Mesangial cell (primary cell): Measurements from ENCODE around the gene GPR132. TPM values are rescaled to one million over a fixed set of nuclear protein-coding genes. Genes with fewer than 3 reads are reported as not detected.

Experiments
- total RNA-seq: library from RNA; depleted of rRNA; stranded (reverse); fragments of >200 nt; gene quantifications from 2 replicates; pipeline ENCODE4 v1.2.3, GENCODE V29; 2015

GPR132 gene, protein sequence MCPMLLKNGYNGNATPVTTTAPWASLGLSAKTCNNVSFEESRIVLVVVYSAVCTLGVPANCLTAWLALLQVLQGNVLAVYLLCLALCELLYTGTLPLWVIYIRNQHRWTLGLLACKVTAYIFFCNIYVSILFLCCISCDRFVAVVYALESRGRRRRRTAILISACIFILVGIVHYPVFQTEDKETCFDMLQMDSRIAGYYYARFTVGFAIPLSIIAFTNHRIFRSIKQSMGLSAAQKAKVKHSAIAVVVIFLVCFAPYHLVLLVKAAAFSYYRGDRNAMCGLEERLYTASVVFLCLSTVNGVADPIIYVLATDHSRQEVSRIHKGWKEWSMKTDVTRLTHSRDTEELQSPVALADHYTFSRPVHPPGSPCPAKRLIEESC
- total RNA-seq: 0.16 and 0.38 TPM in 2 replicates

GRCh38 chr14:105065280-105066228, at the start of gene GPR132:
GPR132 (minus strand) TSS chr14:105065430; CDS start chr14:105055420, 10,010 bp downstream.

DNA sequence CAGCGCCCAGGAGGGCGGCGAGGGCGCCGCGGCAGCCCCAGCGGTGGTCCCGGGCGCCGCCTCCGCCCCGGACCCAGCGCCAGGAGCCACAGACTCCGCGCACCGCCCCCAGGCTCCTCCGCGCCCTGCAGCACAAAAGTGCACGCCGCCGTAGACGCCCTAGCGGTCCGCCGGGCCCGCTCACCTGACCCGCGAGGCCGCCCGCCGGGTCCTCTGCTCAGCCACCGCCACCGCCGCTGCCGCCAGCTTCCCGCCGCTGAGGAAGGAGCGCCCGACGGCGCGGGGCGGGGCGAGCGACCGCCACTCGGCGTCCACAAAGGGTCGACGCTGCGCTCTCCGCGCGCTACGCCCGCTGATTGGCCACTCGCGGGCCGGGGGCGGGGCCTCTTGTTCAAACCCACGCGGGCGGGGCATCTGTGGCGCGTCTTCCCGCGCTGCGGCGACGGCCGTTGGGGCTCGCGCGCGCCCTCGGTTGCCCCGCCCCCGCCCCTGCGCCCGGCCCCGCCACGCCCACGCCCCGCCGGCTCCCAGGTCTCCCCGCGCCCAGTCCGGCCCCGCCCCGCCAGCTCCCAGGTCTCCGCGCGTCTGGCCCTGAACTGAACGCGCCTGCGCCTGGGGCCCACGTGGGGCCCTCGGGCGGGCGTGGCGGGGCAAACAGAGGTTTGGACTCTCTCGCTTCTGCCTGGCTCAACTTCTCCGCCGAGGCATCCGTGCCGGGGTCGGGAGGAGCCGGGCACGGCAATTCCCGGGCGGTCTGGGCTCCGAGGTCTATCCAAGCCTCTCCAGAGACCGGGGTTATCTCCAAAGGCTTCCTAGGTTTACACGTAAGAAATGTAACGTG, 44.2 kb downstream of the GPR132 start, which contains the start of gene CDCA4:
CDCA4 (minus strand) TSS at position 269 of the 841 bp plus-strand sequence. CDS start 9,154 bp downstream, outside the sequence.

Other genes starting within 250 kb of the GPR132 start
- gene CEP170B, start 200.2 kb downstream of the GPR132 start, total RNA-seq: 33.3 and 35.2 TPM in 2 replicates
- under 0.01 TPM in 1 of 2 replicates, not detected in the other for gene PLD4, start 140.6 kb downstream of the GPR132 start, total RNA-seq
- 29.8 and 129 TPM in 2 replicates for gene AHNAK2, start 87.1 kb downstream of the GPR132 start, total RNA-seq
- 3.9 and 20.7 TPM in 2 replicates for gene CLBA1, start 79.6 kb downstream of the GPR132 start, total RNA-seq
- 23.3 and 68.1 TPM in 2 replicates for gene CDCA4, start 44.3 kb downstream of the GPR132 start, total RNA-seq
- gene JAG2, start 103.3 kb upstream of the GPR132 start, total RNA-seq: 0.65 and 2.4 TPM in 2 replicates
- gene NUDT14, start 115.9 kb upstream of the GPR132 start, total RNA-seq: 13.2 and 43.9 TPM in 2 replicates
- 41.7 and 53.9 TPM in 2 replicates for gene BTBD6, start 183.1 kb upstream of the GPR132 start, total RNA-seq
- gene BRF1, start 235.6 kb upstream of the GPR132 start, total RNA-seq: 18.3 and 34.5 TPM in 2 replicates
- 60.0 and 105 TPM in 2 replicates for gene PACS2, start 249.3 kb upstream of the GPR132 start, total RNA-seq